Measurements from ENCODE around the gene ARHGEF17. TPM values are rescaled to one million over a fixed set of nuclear protein-coding genes. Genes with fewer than 3 reads are reported as not detected.

ARHGEF17 gene
- total and polyA plus RNA-seq, 2 of the 8 experiments (the other 6 are each of a cell fraction or from before 2014, with no cell fraction given): 11.3 to 14.6 TPM

DNA sequence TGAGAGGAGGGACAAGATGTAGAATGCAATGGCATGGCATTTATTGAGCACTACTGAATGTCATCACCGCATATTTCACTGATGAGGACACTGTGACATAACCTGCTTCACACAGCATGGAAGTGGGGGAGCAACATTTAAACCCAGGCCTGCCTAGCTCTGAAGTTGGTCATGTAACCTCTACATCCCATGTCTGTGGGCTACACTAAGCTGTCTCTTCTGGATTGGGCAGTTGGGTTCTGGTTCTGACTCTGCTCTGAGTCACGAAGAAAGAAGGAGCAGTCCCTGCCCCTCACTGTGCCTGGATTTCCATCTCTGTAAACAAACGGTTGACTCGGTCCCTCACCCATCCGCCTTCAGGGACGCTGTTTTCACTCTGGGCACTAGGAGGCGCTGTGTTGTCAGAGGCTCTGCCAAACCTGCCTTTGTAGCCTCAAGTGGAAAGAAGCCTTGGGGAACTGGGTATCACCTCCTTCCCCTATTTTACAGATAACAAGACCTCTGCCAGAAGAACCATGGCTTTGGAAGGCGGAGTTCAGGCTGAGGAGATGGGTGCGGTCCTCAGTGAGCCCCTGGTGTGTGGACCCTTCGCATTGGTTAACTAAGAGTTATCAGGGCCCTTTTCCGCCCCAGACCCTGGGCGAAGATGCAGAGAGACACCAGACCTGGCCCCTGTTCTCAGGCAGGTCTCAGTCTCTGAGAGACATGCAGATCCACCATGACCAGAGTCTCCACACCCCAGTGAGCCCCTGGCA, 12.7 kb upstream of the ARHGEF17 start:
- peaks cover 0 to 4% (median 2%) of the 10 kb centered on the region in 4 experiments; a peak in 3 of 7 replicates for H3K4me1 ChIP-seq (replicated peaks in 1 of 4; ENCODE audit: control insufficient read depth in 3 of 4, insufficient read depth in 4 of 4, low read length in 3 of 4)
- no peak overlapping the region for H2BK20ac ChIP-seq (ENCODE audit: low read length)
- H3K27me3 ChIP-seq (replicated peaks in 1 of 4; ENCODE audit: control insufficient read depth in 3 of 4, extremely low read depth in 1 of 4, insufficient read depth in 3 of 4, low read length in 3 of 4): peaks cover 0 to 19% (median 8%) of the 10 kb centered on the region in 4 experiments; a peak in 5 of 7 replicates
- H2BK5ac ChIP-seq (ENCODE audit: low read depth, low read length): no peak overlapping the region
- no peak overlapping the region for H3K4ac ChIP-seq (replicated peaks; ENCODE audit: insufficient read length, low read depth, low read length)
- no peak overlapping the region for H3K23ac ChIP-seq (ENCODE audit: insufficient read length)
- 0 out of 2 replicates have a peak overlapping the region, but pooled peaks have one; percentile 67 for H2BK15ac ChIP-seq (ENCODE audit: low read length)
- H4K91ac ChIP-seq (replicated peaks; ENCODE audit: insufficient read length, low read length): no peak overlapping the region
- H3K14ac ChIP-seq (ENCODE audit: insufficient read length): no peak overlapping the region
- H2AK5ac ChIP-seq (ENCODE audit: low read depth, low read length): no peak overlapping the region
- H3K9me3 ChIP-seq (ENCODE audit: insufficient read depth in 2 of 2, low read depth in 1 of 2, low read length in 1 of 2): no peaks in the 10 kb centered on the region
- FAIRE-seq (peak; percentile 92), DNase-seq (ENCODE audit: low read depth in 1 of 2, low spot score in 2 of 2) (peak in 1 of 2 experiments; percentile 95)
- no peaks in the 10 kb centered on the region for H3K79me1 ChIP-seq (ENCODE audit: low read depth, low read length)
- peaks cover 0 to 2% of the 10 kb centered on the region in 2 experiments for H4K20me1 ChIP-seq (replicated peaks in 1 of 2; ENCODE audit: control insufficient read depth in 1 of 2, insufficient read depth in 2 of 2, low read length in 2 of 2)
- no peak overlapping the region for H3K56ac ChIP-seq (replicated peaks; ENCODE audit: insufficient read length, low read depth, low read length)
- CTCF ChIA-PET (ENCODE audit: partially characterized antibody): interaction anchor here (0.6 to 19.0 kb wide), 24 partner anchors 8 to 735 kb away, joined by 3 to 233 read pairs (median 4); partner anchors contain the start of genes ARHGEF17 and P2RY6
- POLR2A ChIA-PET (ENCODE audit: partially characterized antibody): no interaction called here
- H2AFZ ChIP-seq (ENCODE audit: low read length): no peak overlapping the region
- H3K23me2 ChIP-seq (ENCODE audit: low read depth, low read length): peaks cover 1% of the 10 kb centered on the region; the same call in 1 of the 2 replicates
- no peak overlapping the region for H3K18ac ChIP-seq (ENCODE audit: extremely low read depth, low read length)
- no peak overlapping the region for H4K5ac ChIP-seq (ENCODE audit: insufficient read length, low read depth, low read length)
- no peaks in the 10 kb centered on the region for H3K36me3 ChIP-seq (ENCODE audit: control insufficient read depth in 2 of 4, insufficient read depth in 4 of 4, low read length in 3 of 4)
- H3K4me2 ChIP-seq (ENCODE audit: insufficient read depth in 1 of 2, low read depth in 2 of 2, low read length in 2 of 2): no peak overlapping the region; a peak in 1 of 4 replicates
- no peak overlapping the region for H3K4me3 ChIP-seq (ENCODE audit: extremely low read depth in 1 of 4, insufficient read depth in 2 of 4, low read depth in 3 of 4, low read length in 4 of 4)
- no peak overlapping the region for H2BK120ac ChIP-seq (replicated peaks; ENCODE audit: low read depth, low read length)
- H4K8ac ChIP-seq (ENCODE audit: extremely low read depth, insufficient read depth, low read length): no peak overlapping the region
- no peak overlapping the region for H3K9ac ChIP-seq (replicated peaks in 1 of 4; ENCODE audit: extremely low read depth in 1 of 4, low read depth in 3 of 4, low read length in 3 of 4)
- no peaks in the 10 kb centered on the region for H3K79me2 ChIP-seq (ENCODE audit: control insufficient read depth in 1 of 2, insufficient read depth in 2 of 2, low read length in 2 of 2)
- no peak overlapping the region for H3K27ac ChIP-seq (ENCODE audit: low read depth, low read length)
- 32% methylated on average over 12 of the region's 12 CpGs; no CpG with 5 or more reads in 1 of the 2 experiments for WGBS, 2 experiments (ENCODE audit: extremely low coverage in 1 of 2, insufficient coverage in 1 of 2, insufficient read length in 1 of 2, insufficient replicate concordance in 2 of 2, low coverage in 1 of 2, low lambda C conversion rate in 2 of 2, missing lambda C conversion rate in 1 of 2)
- H2BK12ac ChIP-seq (ENCODE audit: low read depth, low read length): no peak overlapping the region
- TF ChIP-seq, protein P1, sequence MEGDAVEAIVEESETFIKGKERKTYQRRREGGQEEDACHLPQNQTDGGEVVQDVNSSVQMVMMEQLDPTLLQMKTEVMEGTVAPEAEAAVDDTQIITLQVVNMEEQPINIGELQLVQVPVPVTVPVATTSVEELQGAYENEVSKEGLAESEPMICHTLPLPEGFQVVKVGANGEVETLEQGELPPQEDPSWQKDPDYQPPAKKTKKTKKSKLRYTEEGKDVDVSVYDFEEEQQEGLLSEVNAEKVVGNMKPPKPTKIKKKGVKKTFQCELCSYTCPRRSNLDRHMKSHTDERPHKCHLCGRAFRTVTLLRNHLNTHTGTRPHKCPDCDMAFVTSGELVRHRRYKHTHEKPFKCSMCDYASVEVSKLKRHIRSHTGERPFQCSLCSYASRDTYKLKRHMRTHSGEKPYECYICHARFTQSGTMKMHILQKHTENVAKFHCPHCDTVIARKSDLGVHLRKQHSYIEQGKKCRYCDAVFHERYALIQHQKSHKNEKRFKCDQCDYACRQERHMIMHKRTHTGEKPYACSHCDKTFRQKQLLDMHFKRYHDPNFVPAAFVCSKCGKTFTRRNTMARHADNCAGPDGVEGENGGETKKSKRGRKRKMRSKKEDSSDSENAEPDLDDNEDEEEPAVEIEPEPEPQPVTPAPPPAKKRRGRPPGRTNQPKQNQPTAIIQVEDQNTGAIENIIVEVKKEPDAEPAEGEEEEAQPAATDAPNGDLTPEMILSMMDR (IDR thresholded peaks at IDR 0.05; ENCODE audit: control extremely low read depth in 1 of 3, insufficient read depth in 1 of 3, low read depth in 1 of 3, low read length in 3 of 3): peak; percentile 93 to 100 (median 96)

Measured in H1 (cell line).